NCI-H1092 (cell line): Measurements from ENCODE around the gene MS4A13.
"Not testable (repeated sequence)": the region's sequence is repeated elsewhere in the genome, so short reads cannot be mapped to it uniquely, and the experiment has no call there.

Source experiments
- DNase-seq: peaks from one replicate; lab custom pipeline; 2025; lab: John Stamatoyannopoulos, UW

Gene MS4A13

GRCh38 chr11:60530454-60531100, 15.4 kb downstream of the MS4A13 start:
- DNase-seq, result no peak

- not testable (repeated sequence) for DNase-seq
These were observed 17.2 kb downstream of the MS4A13 start for GRCh38 chr11:60532383-60532782.

- DNase-seq, result not testable (repeated sequence)
These were observed 23.4 kb downstream of the MS4A13 start for GRCh38 chr11:60538627-60539026.

- no peak for DNase-seq
These were observed 28.9 kb downstream of the MS4A13 start for GRCh38 chr11:60544077-60544476.

- no peak for DNase-seq
These were observed 46.1 kb downstream of the MS4A13 start for GRCh38 chr11:60561254-60561653.

GRCh38 chr11:60563553-60564235, 48.5 kb downstream of the MS4A13 start:
- DNase-seq, result no peak

GRCh38 chr11:60566776-60567175, 51.6 kb downstream of the MS4A13 start:
- no peak for DNase-seq

GRCh38 chr11:60570970-60571369, 55.8 kb downstream of the MS4A13 start:
- DNase-seq, result no peak

- no peak for DNase-seq
These were observed 74.4 kb downstream of the MS4A13 start for GRCh38 chr11:60589611-60590010.
